T-helper 2 cell treated with Interferon-gamma antibody and Interleukin-4, amounts not matched to agents 100 ng/mL and 5 ng/mL, for 36 hours (primary cell): ENCODE results near the gene PLA2G4E. TPM values are rescaled to one million over a fixed set of nuclear protein-coding genes. Genes with fewer than 3 reads are reported as not detected.

ENCODE experiments used
- intact Hi-C: fragments of 100-400 bp; cut with micrococcal nuclease; formaldehyde crosslinking; loops from one replicate; pipeline ENCODE4 v1.15.1; 2023
- total RNA-seq: library from RNA; stranded (reverse); gene quantifications from 2 replicates; pipeline ENCODE4 v1.2.3, GENCODE V29; 2022

Gene PLA2G4E
- total RNA-seq, 1 donor from 2014 or later = not detected

GRCh38 chr15:42053010-42053409 is 32.2 kb upstream of the PLA2G4E start:
- intact Hi-C loops = no loop called here

- intact Hi-C loops = no loop called here
Observed at GRCh38 chr15:42050484-42051255, 29.8 kb upstream of the PLA2G4E start.

GRCh38 chr15:42048821-42049200 is 28.0 kb upstream of the PLA2G4E start:
- intact Hi-C loops = no loop called here

- intact Hi-C loops = no loop called here
Observed at GRCh38 chr15:42048080-42048820, 27.4 kb upstream of the PLA2G4E start.

- intact Hi-C loops = no loop called here
Observed at GRCh38 chr15:42046597-42046996, 25.8 kb upstream of the PLA2G4E start.

GRCh38 chr15:42045211-42045615 is 24.4 kb upstream of the PLA2G4E start:
- intact Hi-C loops = no loop called here

- intact Hi-C loops = no loop called here
Observed at GRCh38 chr15:42042602-42043400, 22.0 kb upstream of the PLA2G4E start.

- intact Hi-C loops = no loop called here
Observed at GRCh38 chr15:42038401-42038800, 17.6 kb upstream of the PLA2G4E start.

- intact Hi-C loops = no loop called here
Observed at GRCh38 chr15:42037656-42038055, 16.8 kb upstream of the PLA2G4E start.

GRCh38 chr15:42036966-42037365 is 16.1 kb upstream of the PLA2G4E start:
- intact Hi-C loops = no loop called here

GRCh38 chr15:42036112-42036905 is 15.5 kb upstream of the PLA2G4E start:
- intact Hi-C loops = no loop called here

- intact Hi-C loops = no loop called here
Observed at GRCh38 chr15:42035435-42035761, 14.6 kb upstream of the PLA2G4E start.

- intact Hi-C loops = no loop called here
Observed at GRCh38 chr15:42034628-42035434, 14.0 kb upstream of the PLA2G4E start.

- intact Hi-C loops = no loop called here
Observed at GRCh38 chr15:42033214-42033873, 12.5 kb upstream of the PLA2G4E start.

GRCh38 chr15:42032376-42033213 is 11.8 kb upstream of the PLA2G4E start:
- intact Hi-C loops = no loop called here

- intact Hi-C loops = no loop called here
Observed at GRCh38 chr15:42031198-42031915, 10.5 kb upstream of the PLA2G4E start.

GRCh38 chr15:42027521-42027920 is 6.7 kb upstream of the PLA2G4E start:
- intact Hi-C loops = no loop called here

- intact Hi-C loops = no loop called here
Observed at GRCh38 chr15:42024303-42024702, 3.5 kb upstream of the PLA2G4E start.
